HepG2 (cell line): ENCODE measurements around the gene DNAJB5. TPM values are rescaled to one million over a fixed set of nuclear protein-coding genes. Genes with fewer than 3 reads are reported as not detected.
A peak's percentile ranks its signal among the peaks of the same experiment; 100 is the strongest.

Experiments
- FOXP1 ChIP-seq, 2 experiments: fragments of 450-650 bp in 1 of 2; IDR thresholded peaks; 2 replicates each; pipeline ENCODE4 v1.6.1; 2017 to 2018; ENCODE audit warnings: antibody characterized with exemption in 1 of 2
- GATAD1 ChIP-seq: IDR thresholded peaks from 2 replicates; pipeline ENCODE4 v1.6.1; 2016; ENCODE audit warnings: missing genetic modification reagents, missing compliant biosample characterization
- IRF2 ChIP-seq: IDR thresholded peaks from 2 replicates; pipeline ENCODE4 v1.6.1; 2018; ENCODE audit warnings: missing genetic modification reagents, missing compliant biosample characterization
- ISX ChIP-seq: sonication (generic); formaldehyde crosslinking; conservative IDR thresholded peaks from 2 replicates; pipeline ENCODE4 v1.5.0; 2020; ENCODE audit warnings: missing genetic modification reagents
- MEIS2 ChIP-seq: sonication (generic); formaldehyde crosslinking; IDR thresholded peaks from 2 replicates; pipeline ENCODE4 v1.9.0; 2021; ENCODE audit warnings: mild to moderate bottlenecking, missing genetic modification reagents
- NR2F6 ChIP-seq, 2 experiments: IDR thresholded peaks; 2 replicates each; pipeline ENCODE4 v1.6.1; 2016; ENCODE audit warnings: antibody characterized with exemption in 1 of 2, mild to moderate bottlenecking in 1 of 2
- POLR2G ChIP-seq: fragments of 200-400 bp; formaldehyde crosslinking; IDR thresholded peaks from 2 replicates; pipeline ENCODE4 v1.6.1; 2018; ENCODE audit warnings: mild to moderate bottlenecking, low read depth, low read length, moderate library complexity
- RBFOX2 ChIP-seq: fragments of 200-400 bp; formaldehyde crosslinking; IDR thresholded peaks from 2 replicates; pipeline ENCODE4 v1.6.1; 2017; ENCODE audit warnings: low read depth, mild to moderate bottlenecking, low read length
- SIN3B ChIP-seq: fragments of 150-350 bp; IDR thresholded peaks from 2 replicates; pipeline ENCODE4 v1.6.1; 2014; ENCODE audit warnings: low read length
- ZNF598 ChIP-seq: sonication (generic); formaldehyde crosslinking; IDR thresholded peaks from 2 replicates; pipeline ENCODE4 v1.5.1; 2020; ENCODE audit warnings: mild to moderate bottlenecking, missing genetic modification reagents, borderline replicate concordance
- ZNF713 ChIP-seq: sonication (generic); formaldehyde crosslinking; IDR thresholded peaks from 2 replicates; pipeline ENCODE4 v1.4.0; 2020; ENCODE audit warnings: mild to moderate bottlenecking, missing genetic modification reagents
- ZNF891 ChIP-seq: sonication (generic); formaldehyde crosslinking; IDR thresholded peaks from 2 replicates; pipeline ENCODE4 v1.5.0; 2020; ENCODE audit warnings: mild to moderate bottlenecking, missing genetic modification reagents
- polyA plus RNA-seq, 8 experiments: library from polyadenylated mRNA; depleted of rRNA in 3 of 8; stranded (reverse) in 7 of 8; unstranded in 1 of 8; fragments of >200 nt; fragmentation: Illumina TruSeq in 4 of 8; extraction: Trizol in 4 of 8; gene quantifications; 2 replicates each; pipeline versions ENCODE4 v1.2.1 to v1.2.3, GENCODE V29; 2011 to 2016; ENCODE audit warnings: low read depth in 4 of 8, missing spikeins in 1 of 8, mixed read lengths in 1 of 8; ENCODE audit not compliant: insufficient read depth in 1 of 8
- total RNA-seq, 5 experiments: library from RNA; depleted of rRNA; stranded (reverse); fragments of >200 nt; fragmentation: Illumina TruSeq; extraction: Trizol; gene quantifications; 2 replicates each; pipeline ENCODE4 v1.2.3, GENCODE V29; 2016; ENCODE audit warnings: low read depth in 1 of 5
- TF ChIP-seq, protein P1 (sequence below): IDR thresholded peaks from 2 replicates; pipeline ENCODE4 v1.6.1; 2016; ENCODE audit warnings: missing compliant biosample characterization, missing genetic modification reagents, borderline replicate concordance
- TF ChIP-seq, protein P2 (sequence below): sonication (generic); formaldehyde crosslinking; conservative IDR thresholded peaks from 2 replicates; pipeline ENCODE4 v1.8.0; 2022; ENCODE audit warnings: mild to moderate bottlenecking, moderate library complexity, missing genetic modification reagents
- TF ChIP-seq, protein P3 (sequence below): IDR thresholded peaks from 2 replicates; pipeline ENCODE4 v1.6.1; 2016
- TF ChIP-seq, protein P4 (sequence below): sonication (generic); formaldehyde crosslinking; IDR thresholded peaks from 2 replicates; pipeline ENCODE4 v1.5.0; 2020; ENCODE audit warnings: missing genetic modification reagents

Gene DNAJB5
- total and polyA plus RNA-seq, 2 of the 13 experiments (the other 11 are each of a cell fraction or from before 2014, with no cell fraction given), result 0.40 to 0.69 TPM

- TF ChIP-seq POLR2G (peak; percentile 13; the same call in 1 of the 2 replicates), MEIS2 (CRISPR knock-in tag) (0 out of 2 replicates have a peak, but pooled peaks have one; percentile 41), IRF2 (CRISPR knock-in tag) (peak; percentile 12; the same call in 1 of the 2 replicates), ZNF598 (CRISPR knock-in tag) (0 out of 2 replicates have a peak, but pooled peaks have one; percentile 19), GATAD1 (CRISPR knock-in tag) (0 out of 2 replicates have a peak, but pooled peaks have one; percentile 21), ZNF713 (CRISPR knock-in tag) (no peak), FOXP1 (IDR thresholded peaks at IDR 0.05) (no peak), FOXP1 (CRISPR knock-in tag; IDR thresholded peaks at IDR 0.05) (no peak), NR2F6 (IDR thresholded peaks at IDR 0.05) (peak; percentile 34), NR2F6 (CRISPR knock-in tag; IDR thresholded peaks at IDR 0.05) (peak; percentile 21; the same call in 1 of the 2 replicates), ZNF891 (CRISPR knock-in tag) (no peak), RBFOX2 (0 out of 2 replicates have a peak, but pooled peaks have one; percentile 19), SIN3B (no peak), ISX (CRISPR knock-in tag) (no peak)
- TF ChIP-seq, protein P1, sequence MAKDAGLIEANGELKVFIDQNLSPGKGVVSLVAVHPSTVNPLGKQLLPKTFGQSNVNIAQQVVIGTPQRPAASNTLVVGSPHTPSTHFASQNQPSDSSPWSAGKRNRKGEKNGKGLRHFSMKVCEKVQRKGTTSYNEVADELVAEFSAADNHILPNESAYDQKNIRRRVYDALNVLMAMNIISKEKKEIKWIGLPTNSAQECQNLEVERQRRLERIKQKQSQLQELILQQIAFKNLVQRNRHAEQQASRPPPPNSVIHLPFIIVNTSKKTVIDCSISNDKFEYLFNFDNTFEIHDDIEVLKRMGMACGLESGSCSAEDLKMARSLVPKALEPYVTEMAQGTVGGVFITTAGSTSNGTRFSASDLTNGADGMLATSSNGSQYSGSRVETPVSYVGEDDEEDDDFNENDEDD (CRISPR knock-in tag), result peak; percentile 68; the same call in 1 of the 2 replicates
- TF ChIP-seq, protein P2, sequence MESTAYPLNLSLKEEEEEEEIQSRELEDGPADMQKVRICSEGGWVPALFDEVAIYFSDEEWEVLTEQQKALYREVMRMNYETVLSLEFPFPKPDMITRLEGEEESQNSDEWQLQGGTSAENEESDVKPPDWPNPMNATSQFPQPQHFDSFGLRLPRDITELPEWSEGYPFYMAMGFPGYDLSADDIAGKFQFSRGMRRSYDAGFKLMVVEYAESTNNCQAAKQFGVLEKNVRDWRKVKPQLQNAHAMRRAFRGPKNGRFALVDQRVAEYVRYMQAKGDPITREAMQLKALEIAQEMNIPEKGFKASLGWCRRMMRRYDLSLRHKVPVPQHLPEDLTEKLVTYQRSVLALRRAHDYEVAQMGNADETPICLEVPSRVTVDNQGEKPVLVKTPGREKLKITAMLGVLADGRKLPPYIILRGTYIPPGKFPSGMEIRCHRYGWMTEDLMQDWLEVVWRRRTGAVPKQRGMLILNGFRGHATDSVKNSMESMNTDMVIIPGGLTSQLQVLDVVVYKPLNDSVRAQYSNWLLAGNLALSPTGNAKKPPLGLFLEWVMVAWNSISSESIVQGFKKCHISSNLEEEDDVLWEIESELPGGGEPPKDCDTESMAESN (CRISPR knock-in tag), result no peak
- TF ChIP-seq, protein P3, sequence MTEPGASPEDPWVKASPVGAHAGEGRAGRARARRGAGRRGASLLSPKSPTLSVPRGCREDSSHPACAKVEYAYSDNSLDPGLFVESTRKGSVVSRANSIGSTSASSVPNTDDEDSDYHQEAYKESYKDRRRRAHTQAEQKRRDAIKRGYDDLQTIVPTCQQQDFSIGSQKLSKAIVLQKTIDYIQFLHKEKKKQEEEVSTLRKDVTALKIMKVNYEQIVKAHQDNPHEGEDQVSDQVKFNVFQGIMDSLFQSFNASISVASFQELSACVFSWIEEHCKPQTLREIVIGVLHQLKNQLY, result no peak
- TF ChIP-seq, protein P4, sequence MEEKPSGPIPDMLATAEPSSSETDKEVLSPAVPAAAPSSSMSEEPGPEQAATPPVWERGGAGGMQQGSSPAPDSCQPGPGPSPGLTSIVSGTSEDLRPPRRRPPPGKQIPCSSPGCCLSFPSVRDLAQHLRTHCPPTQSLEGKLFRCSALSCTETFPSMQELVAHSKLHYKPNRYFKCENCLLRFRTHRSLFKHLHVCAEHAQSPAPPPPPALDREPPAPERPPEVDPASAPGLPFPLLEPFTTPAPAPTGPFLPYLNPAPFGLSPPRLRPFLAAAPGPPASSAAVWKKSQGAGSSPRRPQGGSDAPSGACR (CRISPR knock-in tag), result 0 out of 2 replicates have a peak, but pooled peaks have one; percentile 47
These were observed at the start of gene DNAJB5 (continued) for GRCh38 chr9:34989003-34989945.
